HepG2 (cell line): ENCODE measurements around the gene GPR32. TPM values are rescaled to one million over a fixed set of nuclear protein-coding genes. Genes with fewer than 3 reads are reported as not detected.

Experiments used
- ATM ChIP-seq: fragments of 450-650 bp; IDR thresholded peaks from 2 replicates; pipeline ENCODE4 v1.7.1; 2017; ENCODE audit warnings: mild to moderate bottlenecking, borderline replicate concordance
- CHCHD3 ChIP-seq: sonication (generic); formaldehyde crosslinking; IDR thresholded peaks from 2 replicates; pipeline ENCODE4 v1.8.0; 2022; ENCODE audit warnings: mild to moderate bottlenecking, missing genetic modification reagents, moderate library complexity
- ETV6 ChIP-seq: sonication (generic); formaldehyde crosslinking; conservative IDR thresholded peaks from 2 replicates; pipeline ENCODE4 v1.4.0; 2020; ENCODE audit warnings: missing genetic modification reagents
- GATA4 ChIP-seq: sonication (generic); IDR thresholded peaks from 2 replicates; pipeline ENCODE4 v1.6.1; 2016; ENCODE audit warnings: antibody characterized with exemption, low read depth, borderline replicate concordance
- HNRNPUL1 ChIP-seq: fragments of 200-400 bp; formaldehyde crosslinking; IDR thresholded peaks from 2 replicates; pipeline ENCODE4 v1.6.1; 2017; ENCODE audit warnings: low read depth, mild to moderate bottlenecking, low read length, moderate library complexity
- MIXL1 ChIP-seq: IDR thresholded peaks from 2 replicates; pipeline ENCODE4 v1.6.1; 2016
- POLR2A ChIP-seq, 2 experiments: IDR thresholded peaks; 2 replicates each; pipeline ENCODE4 v1.6.1; 2011; ENCODE audit warnings: low read depth in 2 of 2, low read length in 2 of 2, mild to moderate bottlenecking in 1 of 2, moderate library complexity in 1 of 2; ENCODE audit not compliant: insufficient read depth in 1 of 2
- PTBP1 ChIP-seq: fragments of 200-400 bp; formaldehyde crosslinking; IDR thresholded peaks from 2 replicates; pipeline ENCODE4 v1.6.1; 2018; ENCODE audit warnings: low read length, low read depth; ENCODE audit not compliant: poor library complexity, severe bottlenecking
- SRSF1 ChIP-seq: fragments of 200-400 bp; formaldehyde crosslinking; optimal IDR thresholded peaks from 2 replicates; pipeline ENCODE3; 2017; ENCODE audit warnings: mild to moderate bottlenecking, low read depth, low read length, moderate library complexity
- ZNF326 ChIP-seq: sonication (generic); formaldehyde crosslinking; IDR thresholded peaks from 2 replicates; pipeline ENCODE4 v1.4.0; 2020; ENCODE audit warnings: missing genetic modification reagents, borderline replicate concordance
- polyA plus RNA-seq, 8 experiments: library from polyadenylated mRNA; depleted of rRNA in 3 of 8; stranded (reverse) in 7 of 8; unstranded in 1 of 8; fragments of >200 nt; fragmentation: Illumina TruSeq in 4 of 8; extraction: Trizol in 4 of 8; gene quantifications; 2 replicates each; pipeline versions ENCODE4 v1.2.1 to v1.2.3, GENCODE V29; 2011 to 2016; ENCODE audit warnings: low read depth in 4 of 8, missing spikeins in 1 of 8, mixed read lengths in 1 of 8; ENCODE audit not compliant: insufficient read depth in 1 of 8
- total RNA-seq, 5 experiments: library from RNA; depleted of rRNA; stranded (reverse); fragments of >200 nt; fragmentation: Illumina TruSeq; extraction: Trizol; gene quantifications; 2 replicates each; pipeline ENCODE4 v1.2.3, GENCODE V29; 2016; ENCODE audit warnings: low read depth in 1 of 5
- TF ChIP-seq, protein P1 (sequence below): sonication (generic); formaldehyde crosslinking; IDR thresholded peaks from 2 replicates; pipeline ENCODE4 v1.4.0; 2020; ENCODE audit warnings: missing genetic modification reagents
- TF ChIP-seq, protein P2 (sequence below): IDR thresholded peaks from 2 replicates; pipeline ENCODE4 v1.6.1; 2012; ENCODE audit warnings: inconsistent platforms
- TF ChIP-seq, protein P3 (sequence below): sonication (generic); formaldehyde crosslinking; IDR thresholded peaks from 2 replicates; pipeline ENCODE4 v1.4.0; 2020; ENCODE audit warnings: missing genetic modification reagents

Gene GPR32
- total and polyA plus RNA-seq, 2 of the 13 experiments (the other 11 are each of a cell fraction or from before 2014, with no cell fraction given), result not detected

DNA sequence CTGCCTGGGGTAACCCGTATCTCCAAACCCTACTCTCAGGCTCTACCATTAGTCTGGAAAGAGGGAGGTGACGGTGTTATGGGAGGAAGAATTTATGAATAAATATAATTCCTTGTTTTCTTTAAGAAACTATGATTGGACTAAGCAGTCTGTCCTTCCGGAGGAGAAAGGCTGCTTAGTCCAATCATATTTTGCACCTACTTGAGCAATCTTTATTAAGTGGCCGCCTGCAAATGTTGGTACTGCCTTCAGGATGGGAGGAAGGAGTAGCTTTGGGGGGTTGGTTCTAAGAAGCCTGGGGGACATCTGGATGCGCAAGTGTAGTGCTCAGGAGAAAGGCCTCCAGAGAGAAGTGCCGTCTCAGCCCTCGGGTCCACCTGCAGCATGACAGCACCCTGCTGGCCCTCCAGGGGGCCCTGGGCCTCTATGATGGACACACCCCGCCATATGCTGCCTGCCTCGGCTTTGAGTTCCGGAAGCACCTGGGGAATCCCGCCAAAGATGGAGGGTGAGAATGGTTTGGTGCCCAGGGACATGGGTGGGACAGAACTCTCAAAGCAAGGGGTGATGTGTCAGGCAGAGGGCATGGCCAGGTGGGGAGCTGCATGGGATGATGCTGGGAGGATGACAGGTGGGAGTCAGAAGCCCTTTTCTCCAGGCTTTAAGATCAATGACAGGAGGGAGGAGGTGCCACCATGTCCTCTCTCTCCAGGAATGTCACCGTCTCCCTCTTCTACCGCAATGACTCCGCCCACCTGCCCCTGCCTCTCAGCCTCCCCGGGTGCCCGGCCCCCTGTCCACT lies 24.0 kb downstream of the GPR32 start (continued):
- TF ChIP-seq, protein P1, sequence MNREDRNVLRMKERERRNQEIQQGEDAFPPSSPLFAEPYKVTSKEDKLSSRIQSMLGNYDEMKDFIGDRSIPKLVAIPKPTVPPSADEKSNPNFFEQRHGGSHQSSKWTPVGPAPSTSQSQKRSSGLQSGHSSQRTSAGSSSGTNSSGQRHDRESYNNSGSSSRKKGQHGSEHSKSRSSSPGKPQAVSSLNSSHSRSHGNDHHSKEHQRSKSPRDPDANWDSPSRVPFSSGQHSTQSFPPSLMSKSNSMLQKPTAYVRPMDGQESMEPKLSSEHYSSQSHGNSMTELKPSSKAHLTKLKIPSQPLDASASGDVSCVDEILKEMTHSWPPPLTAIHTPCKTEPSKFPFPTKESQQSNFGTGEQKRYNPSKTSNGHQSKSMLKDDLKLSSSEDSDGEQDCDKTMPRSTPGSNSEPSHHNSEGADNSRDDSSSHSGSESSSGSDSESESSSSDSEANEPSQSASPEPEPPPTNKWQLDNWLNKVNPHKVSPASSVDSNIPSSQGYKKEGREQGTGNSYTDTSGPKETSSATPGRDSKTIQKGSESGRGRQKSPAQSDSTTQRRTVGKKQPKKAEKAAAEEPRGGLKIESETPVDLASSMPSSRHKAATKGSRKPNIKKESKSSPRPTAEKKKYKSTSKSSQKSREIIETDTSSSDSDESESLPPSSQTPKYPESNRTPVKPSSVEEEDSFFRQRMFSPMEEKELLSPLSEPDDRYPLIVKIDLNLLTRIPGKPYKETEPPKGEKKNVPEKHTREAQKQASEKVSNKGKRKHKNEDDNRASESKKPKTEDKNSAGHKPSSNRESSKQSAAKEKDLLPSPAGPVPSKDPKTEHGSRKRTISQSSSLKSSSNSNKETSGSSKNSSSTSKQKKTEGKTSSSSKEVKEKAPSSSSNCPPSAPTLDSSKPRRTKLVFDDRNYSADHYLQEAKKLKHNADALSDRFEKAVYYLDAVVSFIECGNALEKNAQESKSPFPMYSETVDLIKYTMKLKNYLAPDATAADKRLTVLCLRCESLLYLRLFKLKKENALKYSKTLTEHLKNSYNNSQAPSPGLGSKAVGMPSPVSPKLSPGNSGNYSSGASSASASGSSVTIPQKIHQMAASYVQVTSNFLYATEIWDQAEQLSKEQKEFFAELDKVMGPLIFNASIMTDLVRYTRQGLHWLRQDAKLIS (CRISPR knock-in tag), result no peak
- TF ChIP-seq HNRNPUL1 (no peak), ETV6 (CRISPR knock-in tag) (no peak), PTBP1 (peak; percentile 22), GATA4 (no peak), ATM (no peak), ZNF326 (0 out of 2 replicates have a peak, but pooled peaks have one; percentile 34), SRSF1 (peak; percentile 55), MIXL1 (CRISPR knock-in tag) (no peak), CHCHD3 (CRISPR knock-in tag) (0 out of 2 replicates have a peak, but pooled peaks have one; percentile 52), POLR2A (IDR thresholded peaks at IDR 0.05; ENCODE audit: insufficient read depth in 1 of 2, low read depth in 2 of 2, low read length in 2 of 2) (peak; percentile 27 to 54; a peak in 1 of 4 replicates)
- TF ChIP-seq, protein P2, sequence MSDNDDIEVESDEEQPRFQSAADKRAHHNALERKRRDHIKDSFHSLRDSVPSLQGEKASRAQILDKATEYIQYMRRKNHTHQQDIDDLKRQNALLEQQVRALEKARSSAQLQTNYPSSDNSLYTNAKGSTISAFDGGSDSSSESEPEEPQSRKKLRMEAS, result peak; percentile 49; the same call in 1 of the 2 replicates
- TF ChIP-seq, protein P3, sequence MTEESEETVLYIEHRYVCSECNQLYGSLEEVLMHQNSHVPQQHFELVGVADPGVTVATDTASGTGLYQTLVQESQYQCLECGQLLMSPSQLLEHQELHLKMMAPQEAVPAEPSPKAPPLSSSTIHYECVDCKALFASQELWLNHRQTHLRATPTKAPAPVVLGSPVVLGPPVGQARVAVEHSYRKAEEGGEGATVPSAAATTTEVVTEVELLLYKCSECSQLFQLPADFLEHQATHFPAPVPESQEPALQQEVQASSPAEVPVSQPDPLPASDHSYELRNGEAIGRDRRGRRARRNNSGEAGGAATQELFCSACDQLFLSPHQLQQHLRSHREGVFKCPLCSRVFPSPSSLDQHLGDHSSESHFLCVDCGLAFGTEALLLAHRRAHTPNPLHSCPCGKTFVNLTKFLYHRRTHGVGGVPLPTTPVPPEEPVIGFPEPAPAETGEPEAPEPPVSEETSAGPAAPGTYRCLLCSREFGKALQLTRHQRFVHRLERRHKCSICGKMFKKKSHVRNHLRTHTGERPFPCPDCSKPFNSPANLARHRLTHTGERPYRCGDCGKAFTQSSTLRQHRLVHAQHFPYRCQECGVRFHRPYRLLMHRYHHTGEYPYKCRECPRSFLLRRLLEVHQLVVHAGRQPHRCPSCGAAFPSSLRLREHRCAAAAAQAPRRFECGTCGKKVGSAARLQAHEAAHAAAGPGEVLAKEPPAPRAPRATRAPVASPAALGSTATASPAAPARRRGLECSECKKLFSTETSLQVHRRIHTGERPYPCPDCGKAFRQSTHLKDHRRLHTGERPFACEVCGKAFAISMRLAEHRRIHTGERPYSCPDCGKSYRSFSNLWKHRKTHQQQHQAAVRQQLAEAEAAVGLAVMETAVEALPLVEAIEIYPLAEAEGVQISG (CRISPR knock-in tag), result no peak
